Measurements from ENCODE around the gene RAD18. TPM values are rescaled to one million over a fixed set of nuclear protein-coding genes. Genes with fewer than 3 reads are reported as not detected.

The RAD18 gene
- total RNA-seq, 2 donors from 2014 or later: 18.2 to 20.8 TPM

DNA sequence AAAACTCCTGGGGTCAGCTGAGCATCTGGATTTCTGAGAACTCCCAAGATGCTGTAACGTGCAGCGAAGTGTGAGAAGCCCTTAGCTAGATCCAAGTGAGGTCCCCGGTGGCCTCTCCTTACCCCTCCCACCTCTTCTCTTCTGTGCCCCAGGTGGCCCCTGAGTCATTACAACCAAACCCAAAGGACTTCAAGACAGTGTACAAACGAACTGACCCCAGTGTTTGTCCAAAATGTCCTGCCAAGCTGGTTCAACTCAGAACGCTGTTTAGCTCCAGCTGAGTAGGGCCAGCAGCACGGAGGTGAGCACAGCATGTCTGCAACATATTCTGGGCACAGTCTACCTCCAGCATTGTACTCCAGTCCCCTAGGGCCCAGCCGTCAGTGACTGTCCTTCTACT is 119.9 kb downstream of the RAD18 start:
- Histone ChIP-seq H3K9ac (ENCODE audit: extremely low read depth, low read length, poor library complexity, severe bottlenecking) (no peak overlapping the region), H3K36me3 (ENCODE audit: control insufficient read depth, insufficient read depth, low read length) (no peaks in the 10 kb centered on the region), H3K4me3 (ENCODE audit: low read length) (no peak overlapping the region), H3K27ac (ENCODE audit: low read depth, low read length) (no peak overlapping the region), H3K27me3 (ENCODE audit: control insufficient read depth, insufficient read depth, low read length, poor library complexity, severe bottlenecking) (no peaks in the 10 kb centered on the region), H3K4me1 (ENCODE audit: control insufficient read depth, insufficient read depth, low read length) (no peaks in the 10 kb centered on the region), H3K9me3 (ENCODE audit: control insufficient read depth, low read length) (peaks cover 10% of the 10 kb centered on the region)
- Mint-ChIP-seq H3K4me1 (peaks cover 25% of the 10 kb centered on the region), H3K4me3 (no peak overlapping the region), H3K36me3 (ENCODE audit: low read depth) (no peaks in the 10 kb centered on the region), H3K9me3 (no peaks in the 10 kb centered on the region), H3K27ac (no peak overlapping the region), H3K27me3 (ENCODE audit: insufficient read depth) (no peaks in the 10 kb centered on the region)
- WGBS, 2 experiments (ENCODE audit: insufficient coverage in 1 of 2, insufficient read length in 1 of 2): 93 to 96% methylated on average over 3 to 7 of the region's 7 CpGs
- TF ChIP-seq, protein P1, sequence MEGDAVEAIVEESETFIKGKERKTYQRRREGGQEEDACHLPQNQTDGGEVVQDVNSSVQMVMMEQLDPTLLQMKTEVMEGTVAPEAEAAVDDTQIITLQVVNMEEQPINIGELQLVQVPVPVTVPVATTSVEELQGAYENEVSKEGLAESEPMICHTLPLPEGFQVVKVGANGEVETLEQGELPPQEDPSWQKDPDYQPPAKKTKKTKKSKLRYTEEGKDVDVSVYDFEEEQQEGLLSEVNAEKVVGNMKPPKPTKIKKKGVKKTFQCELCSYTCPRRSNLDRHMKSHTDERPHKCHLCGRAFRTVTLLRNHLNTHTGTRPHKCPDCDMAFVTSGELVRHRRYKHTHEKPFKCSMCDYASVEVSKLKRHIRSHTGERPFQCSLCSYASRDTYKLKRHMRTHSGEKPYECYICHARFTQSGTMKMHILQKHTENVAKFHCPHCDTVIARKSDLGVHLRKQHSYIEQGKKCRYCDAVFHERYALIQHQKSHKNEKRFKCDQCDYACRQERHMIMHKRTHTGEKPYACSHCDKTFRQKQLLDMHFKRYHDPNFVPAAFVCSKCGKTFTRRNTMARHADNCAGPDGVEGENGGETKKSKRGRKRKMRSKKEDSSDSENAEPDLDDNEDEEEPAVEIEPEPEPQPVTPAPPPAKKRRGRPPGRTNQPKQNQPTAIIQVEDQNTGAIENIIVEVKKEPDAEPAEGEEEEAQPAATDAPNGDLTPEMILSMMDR (conservative IDR thresholded peaks at IDR 0.05): no peak
- peak; percentile 26 for DNase-seq

- Histone ChIP-seq H3K27ac (ENCODE audit: low read depth, low read length) (no peak overlapping the region), H3K4me3 (ENCODE audit: low read length) (no peak overlapping the region), H3K9me3 (ENCODE audit: control insufficient read depth, low read length) (peaks cover 10% of the 10 kb centered on the region), H3K4me1 (ENCODE audit: control insufficient read depth, insufficient read depth, low read length) (no peaks in the 10 kb centered on the region), H3K36me3 (ENCODE audit: control insufficient read depth, insufficient read depth, low read length) (no peaks in the 10 kb centered on the region), H3K9ac (ENCODE audit: extremely low read depth, low read length, poor library complexity, severe bottlenecking) (no peak overlapping the region), H3K27me3 (ENCODE audit: control insufficient read depth, insufficient read depth, low read length, poor library complexity, severe bottlenecking) (no peaks in the 10 kb centered on the region)
- no peaks in the 10 kb centered on the region for H3K36me3 Mint-ChIP-seq (ENCODE audit: low read depth)
- WGBS, 2 experiments (ENCODE audit: insufficient coverage in 1 of 2, insufficient read length in 1 of 2): 20 to 28% methylated on average over 1 to 2 of the region's 2 CpGs
- DNase-seq: no peak
- H3K9me3 Mint-ChIP-seq: no peaks in the 10 kb centered on the region
- H3K4me1 Mint-ChIP-seq: peaks cover 25% of the 10 kb centered on the region
- TF ChIP-seq, protein P1 (conservative IDR thresholded peaks at IDR 0.05): no peak
- H3K27ac Mint-ChIP-seq: no peak overlapping the region
- H3K27me3 Mint-ChIP-seq (ENCODE audit: insufficient read depth): peaks cover 2% of the 10 kb centered on the region
- H3K4me3 Mint-ChIP-seq: no peak overlapping the region
These were observed 121.0 kb downstream of the RAD18 start for GRCh38 chr3:8842293-8842692.

DNA sequence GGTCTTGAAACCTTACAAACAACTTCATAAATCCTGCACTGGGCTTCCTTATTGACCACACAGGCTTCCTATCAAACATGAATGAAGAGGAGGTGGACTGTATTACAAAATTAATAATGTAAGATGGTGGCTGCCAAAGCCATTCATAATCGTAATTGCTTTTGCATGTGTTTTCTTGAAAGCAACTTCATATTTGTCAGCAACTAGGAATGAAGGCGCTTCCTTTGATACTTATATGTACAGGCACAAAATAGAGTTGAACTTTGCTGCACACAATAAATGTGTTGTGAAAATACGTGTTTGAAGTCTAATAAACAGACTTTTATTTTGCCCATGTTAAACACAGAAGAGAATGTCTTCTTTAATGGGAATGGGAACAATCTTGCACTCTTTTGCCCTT is 121.8 kb downstream of the RAD18 start:
- H3K4me3 Mint-ChIP-seq: no peak overlapping the region
- H3K4me1 Mint-ChIP-seq: peaks cover 25% of the 10 kb centered on the region
- DNase-seq: no peak
- no peaks in the 10 kb centered on the region for H3K27me3 ChIP-seq (ENCODE audit: control insufficient read depth, insufficient read depth, low read length, poor library complexity, severe bottlenecking)
- H3K27me3 Mint-ChIP-seq (ENCODE audit: insufficient read depth): peaks cover 3% of the 10 kb centered on the region
- TF ChIP-seq, protein P1 (conservative IDR thresholded peaks at IDR 0.05): no peak
- no peak overlapping the region for H3K9ac ChIP-seq (ENCODE audit: extremely low read depth, low read length, poor library complexity, severe bottlenecking)
- no peaks in the 10 kb centered on the region for H3K36me3 ChIP-seq (ENCODE audit: control insufficient read depth, insufficient read depth, low read length)
- no peaks in the 10 kb centered on the region for H3K9me3 Mint-ChIP-seq
- WGBS, 2 experiments (ENCODE audit: insufficient coverage in 1 of 2, insufficient read length in 1 of 2): 92 to 100% methylated on average over 3 of the region's 3 CpGs
- no peak overlapping the region for H3K4me3 ChIP-seq (ENCODE audit: low read length)
- H3K27ac Mint-ChIP-seq: no peak overlapping the region
- no peaks in the 10 kb centered on the region for H3K36me3 Mint-ChIP-seq (ENCODE audit: low read depth)
- H3K4me1 ChIP-seq (ENCODE audit: control insufficient read depth, insufficient read depth, low read length): no peaks in the 10 kb centered on the region
- no peak overlapping the region for H3K27ac ChIP-seq (ENCODE audit: low read depth, low read length)
- H3K9me3 ChIP-seq (ENCODE audit: control insufficient read depth, low read length): peaks cover 10% of the 10 kb centered on the region
